ENCODE data around the gene NUDT14.

DNA sequence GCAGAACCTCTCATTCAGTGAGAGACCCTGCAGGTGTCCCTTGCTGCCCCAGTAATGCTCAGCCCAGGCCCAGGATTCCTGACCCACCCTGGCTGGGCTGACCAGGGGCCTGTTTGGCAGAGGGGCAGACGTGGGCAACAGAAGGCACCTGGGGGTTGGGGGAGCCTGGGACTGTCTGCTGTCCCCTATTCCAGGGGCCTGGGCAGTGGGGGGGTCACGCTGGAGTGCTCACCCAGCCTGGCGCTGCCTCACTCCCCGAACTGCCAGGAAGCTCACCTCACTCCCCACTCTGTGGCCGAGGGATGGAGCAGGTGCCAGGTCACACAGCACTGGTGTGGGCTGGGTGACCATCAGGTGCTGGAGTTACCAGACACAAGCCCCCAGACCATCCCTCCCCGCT is 22.6 kb upstream of the NUDT14 start:
- TF ChIP-seq POLR2AphosphoS5 (IDR thresholded peaks at IDR 0.05; ENCODE audit: low read depth, low read length) (no peak), SIN3A (IDR thresholded peaks at IDR 0.05; ENCODE audit: borderline replicate concordance, insufficient read depth, low read depth, low read length) (no peak)
- TF ChIP-seq, protein P1, sequence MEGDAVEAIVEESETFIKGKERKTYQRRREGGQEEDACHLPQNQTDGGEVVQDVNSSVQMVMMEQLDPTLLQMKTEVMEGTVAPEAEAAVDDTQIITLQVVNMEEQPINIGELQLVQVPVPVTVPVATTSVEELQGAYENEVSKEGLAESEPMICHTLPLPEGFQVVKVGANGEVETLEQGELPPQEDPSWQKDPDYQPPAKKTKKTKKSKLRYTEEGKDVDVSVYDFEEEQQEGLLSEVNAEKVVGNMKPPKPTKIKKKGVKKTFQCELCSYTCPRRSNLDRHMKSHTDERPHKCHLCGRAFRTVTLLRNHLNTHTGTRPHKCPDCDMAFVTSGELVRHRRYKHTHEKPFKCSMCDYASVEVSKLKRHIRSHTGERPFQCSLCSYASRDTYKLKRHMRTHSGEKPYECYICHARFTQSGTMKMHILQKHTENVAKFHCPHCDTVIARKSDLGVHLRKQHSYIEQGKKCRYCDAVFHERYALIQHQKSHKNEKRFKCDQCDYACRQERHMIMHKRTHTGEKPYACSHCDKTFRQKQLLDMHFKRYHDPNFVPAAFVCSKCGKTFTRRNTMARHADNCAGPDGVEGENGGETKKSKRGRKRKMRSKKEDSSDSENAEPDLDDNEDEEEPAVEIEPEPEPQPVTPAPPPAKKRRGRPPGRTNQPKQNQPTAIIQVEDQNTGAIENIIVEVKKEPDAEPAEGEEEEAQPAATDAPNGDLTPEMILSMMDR (IDR thresholded peaks at IDR 0.05), result no peak
- TF ChIP-seq, protein P2, sequence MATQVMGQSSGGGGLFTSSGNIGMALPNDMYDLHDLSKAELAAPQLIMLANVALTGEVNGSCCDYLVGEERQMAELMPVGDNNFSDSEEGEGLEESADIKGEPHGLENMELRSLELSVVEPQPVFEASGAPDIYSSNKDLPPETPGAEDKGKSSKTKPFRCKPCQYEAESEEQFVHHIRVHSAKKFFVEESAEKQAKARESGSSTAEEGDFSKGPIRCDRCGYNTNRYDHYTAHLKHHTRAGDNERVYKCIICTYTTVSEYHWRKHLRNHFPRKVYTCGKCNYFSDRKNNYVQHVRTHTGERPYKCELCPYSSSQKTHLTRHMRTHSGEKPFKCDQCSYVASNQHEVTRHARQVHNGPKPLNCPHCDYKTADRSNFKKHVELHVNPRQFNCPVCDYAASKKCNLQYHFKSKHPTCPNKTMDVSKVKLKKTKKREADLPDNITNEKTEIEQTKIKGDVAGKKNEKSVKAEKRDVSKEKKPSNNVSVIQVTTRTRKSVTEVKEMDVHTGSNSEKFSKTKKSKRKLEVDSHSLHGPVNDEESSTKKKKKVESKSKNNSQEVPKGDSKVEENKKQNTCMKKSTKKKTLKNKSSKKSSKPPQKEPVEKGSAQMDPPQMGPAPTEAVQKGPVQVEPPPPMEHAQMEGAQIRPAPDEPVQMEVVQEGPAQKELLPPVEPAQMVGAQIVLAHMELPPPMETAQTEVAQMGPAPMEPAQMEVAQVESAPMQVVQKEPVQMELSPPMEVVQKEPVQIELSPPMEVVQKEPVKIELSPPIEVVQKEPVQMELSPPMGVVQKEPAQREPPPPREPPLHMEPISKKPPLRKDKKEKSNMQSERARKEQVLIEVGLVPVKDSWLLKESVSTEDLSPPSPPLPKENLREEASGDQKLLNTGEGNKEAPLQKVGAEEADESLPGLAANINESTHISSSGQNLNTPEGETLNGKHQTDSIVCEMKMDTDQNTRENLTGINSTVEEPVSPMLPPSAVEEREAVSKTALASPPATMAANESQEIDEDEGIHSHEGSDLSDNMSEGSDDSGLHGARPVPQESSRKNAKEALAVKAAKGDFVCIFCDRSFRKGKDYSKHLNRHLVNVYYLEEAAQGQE (IDR thresholded peaks at IDR 0.05; ENCODE audit: insufficient read depth in 1 of 2, low read depth in 2 of 2, low read length in 1 of 2), result no peak
